ENCODE data around the gene C22orf31.

Gene C22orf31

DNA sequence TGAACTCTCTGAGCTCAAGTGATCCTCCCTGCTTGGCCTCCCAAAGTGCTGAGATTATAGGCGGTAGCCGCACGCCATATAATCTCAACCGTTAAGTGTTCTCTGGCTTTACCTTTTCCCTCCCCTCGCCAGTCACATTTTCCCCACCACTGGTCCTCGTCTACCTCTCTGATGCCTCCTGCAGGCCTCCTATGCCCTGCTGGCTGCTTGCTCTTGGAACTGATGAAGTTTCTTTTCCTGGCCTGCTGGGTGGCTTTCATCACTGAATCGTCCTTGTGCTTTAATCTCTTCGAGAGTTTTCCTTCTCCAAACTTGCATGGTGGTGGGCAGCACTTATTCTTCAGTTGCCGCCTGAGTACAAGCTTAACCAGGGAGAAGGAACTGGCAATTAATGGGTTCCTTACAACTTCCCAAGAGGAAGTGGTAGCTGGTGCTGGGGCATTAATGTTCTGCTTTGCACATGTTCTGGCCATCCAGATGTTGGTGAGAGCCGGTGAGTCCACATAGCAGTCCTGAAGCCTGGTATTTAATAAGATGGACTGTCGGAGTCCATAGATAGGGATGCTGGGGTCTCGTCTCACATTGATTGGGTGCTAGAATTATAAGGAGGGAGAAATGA lies 1.3 kb downstream of the C22orf31 start:
- no peak for TF ChIP-seq CTCF (IDR thresholded peaks at IDR 0.05; ENCODE audit: low read depth, low read length, missing control alignments)
- no peak for DNase-seq (ENCODE audit: extremely low read depth, low read depth)
- H3K4me3 ChIP-seq (replicated peaks; ENCODE audit: low read depth, low read length) = no peak overlapping the region

DNA sequence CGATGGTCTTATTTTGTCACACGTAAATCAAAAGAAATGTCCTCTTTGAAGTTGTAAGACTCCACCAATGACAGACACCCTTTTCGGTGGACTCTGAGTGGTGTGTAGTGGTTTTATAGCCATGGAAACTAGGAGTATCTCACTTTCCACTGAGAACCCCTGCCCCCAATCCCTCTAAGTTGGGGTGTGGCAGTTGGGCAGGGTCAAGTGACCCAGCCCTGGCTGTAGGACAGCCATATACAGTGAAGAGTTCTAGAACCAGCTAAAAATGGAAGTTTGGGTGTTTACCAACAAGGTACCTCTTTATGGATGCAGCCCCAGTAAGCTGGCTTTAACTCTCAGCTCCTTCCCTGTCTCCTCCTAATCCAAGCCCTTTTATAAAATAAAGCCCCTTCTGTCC lies 5.2 kb downstream of the C22orf31 start:
- no peak for DNase-seq (ENCODE audit: extremely low read depth, low read depth)
- no peak overlapping the region for H3K4me3 ChIP-seq (replicated peaks; ENCODE audit: low read depth, low read length)
- TF ChIP-seq CTCF (IDR thresholded peaks at IDR 0.05; ENCODE audit: low read depth, low read length, missing control alignments) = no peak

- no peak for DNase-seq (ENCODE audit: extremely low read depth, low read depth)
- H3K4me3 ChIP-seq (replicated peaks; ENCODE audit: low read depth, low read length) = no peak overlapping the region
- no peak for TF ChIP-seq CTCF (IDR thresholded peaks at IDR 0.05; ENCODE audit: low read depth, low read length, missing control alignments)
Measured at GRCh38 chr22:29055192-29055830, 6.3 kb downstream of the C22orf31 start.

- no peak overlapping the region for H3K4me3 ChIP-seq (replicated peaks; ENCODE audit: low read depth, low read length)
- TF ChIP-seq CTCF (IDR thresholded peaks at IDR 0.05; ENCODE audit: low read depth, low read length, missing control alignments) = no peak
- no peak for DNase-seq (ENCODE audit: extremely low read depth, low read depth)
Measured at GRCh38 chr22:29054251-29054767, 7.3 kb downstream of the C22orf31 start.

- DNase-seq (ENCODE audit: extremely low read depth, low read depth) = no peak
- TF ChIP-seq CTCF (IDR thresholded peaks at IDR 0.05; ENCODE audit: low read depth, low read length, missing control alignments) = no peak
- no peak overlapping the region for H3K4me3 ChIP-seq (replicated peaks; ENCODE audit: low read depth, low read length)
Measured at GRCh38 chr22:29053048-29053702, 8.5 kb downstream of the C22orf31 start.

DNA sequence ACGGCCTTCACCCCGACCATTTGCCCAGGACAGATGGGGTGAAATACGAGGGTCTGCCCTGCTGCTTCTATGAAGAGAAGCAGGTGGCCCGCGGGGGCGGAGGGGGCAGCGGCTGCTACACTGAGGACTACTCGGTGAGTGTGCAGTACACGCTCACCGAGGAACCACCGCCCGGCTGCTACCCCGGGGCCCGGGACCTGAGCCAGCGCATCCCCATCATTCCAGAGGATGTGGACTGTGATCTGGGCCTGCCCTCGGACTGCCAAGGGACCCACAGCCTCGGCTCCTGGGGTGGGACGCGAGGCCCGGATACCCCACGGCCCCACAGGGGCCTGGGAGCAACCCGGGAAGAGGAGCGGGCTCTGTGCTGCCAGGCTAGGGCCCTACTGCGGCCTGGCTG lies 11.2 kb downstream of the C22orf31 start:
- no peak for TF ChIP-seq CTCF (IDR thresholded peaks at IDR 0.05; ENCODE audit: low read depth, low read length, missing control alignments)
- no peak overlapping the region for H3K4me3 ChIP-seq (replicated peaks; ENCODE audit: low read depth, low read length)
- DNase-seq (ENCODE audit: extremely low read depth, low read depth) = no peak
